Activated CD4-positive, alpha-beta T cell treated with anti-CD3 and anti-CD28 coated beads, Interleukin-2, amount 50 U/mL, for 24 hours (primary cell): ENCODE measurements around the gene DMD.
"Not testable (repeated sequence)": the region's sequence is repeated elsewhere in the genome, so short reads cannot be mapped to it uniquely, and the experiment has no call there.

Experiments used
- DNase-seq, 2 donors: peaks; one replicate each; pipeline ENCODE4 v3.0.0-alpha.2; 2020; ENCODE audit warnings: low read depth in 1 of 2, low spot score in 1 of 2

DMD gene

DNA sequence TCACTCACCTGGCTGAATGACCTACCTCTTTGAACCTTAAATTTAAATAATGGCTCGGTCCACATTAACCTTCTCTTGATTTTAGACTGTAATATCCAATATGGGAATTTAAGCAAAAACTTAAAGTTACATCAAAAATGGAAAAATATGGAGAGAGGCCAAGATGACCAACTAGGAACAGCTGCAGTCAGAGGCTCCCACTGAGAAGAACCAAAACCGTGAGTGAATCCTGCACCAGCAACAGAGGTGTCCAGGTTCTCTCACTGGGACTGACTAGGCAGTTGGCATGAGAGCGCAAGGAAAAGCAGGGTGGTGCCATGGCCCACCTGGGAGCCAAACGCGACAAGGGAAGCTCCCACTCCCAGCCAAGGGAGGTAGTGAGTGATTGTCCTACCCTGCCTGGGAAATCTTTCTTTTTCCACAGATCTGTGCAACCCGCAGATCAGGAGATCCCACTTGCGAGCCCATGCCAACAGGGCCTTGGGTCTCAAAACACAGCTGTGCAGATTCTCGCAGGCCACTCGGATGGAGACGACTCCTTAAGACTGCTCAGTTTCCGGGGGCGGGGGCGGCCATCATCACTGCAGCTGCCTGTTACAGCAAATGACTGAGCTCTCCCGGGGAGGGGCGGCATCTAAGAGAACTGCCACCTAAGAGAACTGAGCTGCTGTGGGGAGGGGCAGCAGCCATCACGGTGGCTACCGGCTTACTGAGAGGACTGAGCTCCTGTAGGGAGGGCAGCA is 343.4 kb downstream of the DMD start:
- no peak for DNase-seq

- no peak for DNase-seq
Measured at GRCh38 chrX:32852203-32852602, 359.1 kb downstream of the DMD start.

DNA sequence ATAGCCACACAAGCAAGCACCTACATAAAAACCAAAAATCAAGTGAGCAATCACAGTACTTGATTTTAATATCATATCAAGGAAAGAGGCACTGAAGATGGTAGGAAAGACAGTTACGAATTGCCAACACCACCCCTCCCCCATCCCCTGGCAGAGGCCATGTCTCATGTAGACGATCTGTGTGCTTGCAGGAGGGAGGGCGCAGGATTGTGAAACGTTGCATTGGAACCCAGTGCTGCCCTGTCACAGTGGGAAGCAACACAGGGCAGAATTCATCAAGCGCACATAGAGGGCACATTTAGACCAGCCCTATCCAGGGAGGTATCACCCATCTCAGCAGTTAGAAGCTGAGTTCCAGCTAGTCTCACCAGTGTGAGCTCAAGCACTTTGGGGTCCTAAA is 359.8 kb downstream of the DMD start:
- DNase-seq: no peak

GRCh38 chrX:32847921-32848320 is 363.4 kb downstream of the DMD start:
- DNase-seq: no peak

GRCh38 chrX:32842053-32842452 is 369.3 kb downstream of the DMD start:
- DNase-seq: no peak

- DNase-seq: no peak
Measured at GRCh38 chrX:32839781-32840180, 371.6 kb downstream of the DMD start.

- DNase-seq: no peak
Measured at GRCh38 chrX:32825009-32825408, 386.3 kb downstream of the DMD start.

- no peak for DNase-seq
Measured at GRCh38 chrX:32804034-32804433, 407.3 kb downstream of the DMD start.

GRCh38 chrX:32798990-32799389 is 412.4 kb downstream of the DMD start:
- DNase-seq: no peak

- no peak for DNase-seq
Measured at GRCh38 chrX:32788936-32789335, 422.4 kb downstream of the DMD start.

GRCh38 chrX:32780109-32780508 is 431.2 kb downstream of the DMD start:
- no peak for DNase-seq

GRCh38 chrX:32778965-32779364 is 432.4 kb downstream of the DMD start:
- DNase-seq: no peak

GRCh38 chrX:32774966-32775365 is 436.4 kb downstream of the DMD start:
- DNase-seq: no peak

DNA sequence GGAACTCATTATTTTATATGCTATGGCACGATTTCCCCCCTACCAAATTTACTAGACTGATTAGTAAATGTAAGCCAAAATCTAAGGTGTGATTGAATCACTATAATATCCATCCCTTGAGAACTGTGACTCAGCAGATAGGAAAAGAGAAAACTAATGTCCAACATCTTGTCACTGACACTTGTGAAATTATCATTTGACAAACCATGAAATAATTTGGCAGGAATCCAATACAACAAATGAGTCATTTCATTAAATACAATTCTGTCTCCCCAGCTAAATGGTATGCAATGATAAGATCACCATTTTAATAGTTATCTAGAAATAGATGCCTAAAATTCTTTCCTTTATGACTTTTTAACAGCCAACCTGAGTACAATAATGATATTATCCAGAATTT is 462.3 kb downstream of the DMD start:
- no peak for DNase-seq

DNA sequence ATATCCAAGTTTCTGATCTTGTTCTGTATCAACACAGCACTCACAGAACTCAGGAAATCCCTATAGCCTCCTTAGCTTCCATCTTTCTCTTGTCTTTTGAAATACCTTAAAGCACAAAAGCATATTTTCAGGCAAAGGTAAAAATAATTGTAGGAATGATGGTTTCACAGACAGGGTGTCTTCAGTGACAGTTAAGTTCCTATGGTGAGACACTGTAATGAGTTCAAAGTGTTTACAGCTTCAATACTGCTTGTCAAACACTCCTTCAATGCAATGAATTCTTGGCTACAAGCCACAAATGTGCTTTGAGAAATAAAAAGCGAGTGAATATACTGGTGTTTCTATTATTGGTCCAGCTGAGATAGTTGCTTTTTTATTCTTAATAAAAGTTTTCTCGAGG is 466.0 kb downstream of the DMD start:
- no peak for DNase-seq

- no peak for DNase-seq
Measured at GRCh38 chrX:32744921-32745320, 466.4 kb downstream of the DMD start.

- DNase-seq: no peak
Measured at GRCh38 chrX:32741910-32742309, 469.4 kb downstream of the DMD start.

DNA sequence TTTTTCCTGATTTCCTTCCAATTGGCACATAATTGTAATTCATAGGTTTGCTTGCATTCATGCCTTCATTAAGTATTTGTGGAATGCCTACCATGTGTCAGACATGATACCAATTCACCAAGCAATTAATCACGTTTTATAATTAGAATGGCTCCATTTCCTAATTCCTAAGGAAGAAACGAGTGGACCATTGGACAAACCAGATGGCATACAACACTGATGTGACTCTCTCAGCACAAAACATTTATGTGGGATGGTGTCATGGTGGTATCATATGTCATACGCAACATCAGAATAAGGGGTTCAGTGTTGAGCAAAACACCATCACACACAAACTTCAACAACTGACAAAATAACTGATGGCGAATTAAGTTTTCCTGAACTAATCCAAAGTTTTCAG is 502.8 kb downstream of the DMD start:
- no peak for DNase-seq

DNA sequence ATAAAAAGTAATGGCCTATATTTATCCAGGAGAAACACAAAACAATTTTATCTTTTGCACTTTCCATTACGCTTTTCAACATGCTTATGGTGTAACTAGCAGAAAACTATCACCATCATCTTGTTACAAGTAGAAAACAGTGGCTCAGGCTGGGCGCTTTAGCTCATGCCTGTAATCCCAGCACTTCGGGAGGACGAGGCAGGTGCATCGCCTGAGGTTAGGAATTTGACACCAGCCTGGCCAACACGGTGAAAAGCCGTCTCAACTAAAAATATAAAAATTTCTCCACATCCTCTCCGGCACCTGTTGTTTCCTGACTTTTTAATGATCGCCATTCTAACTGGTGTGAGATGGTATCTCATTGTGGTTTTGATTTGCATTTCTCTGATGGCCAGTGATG is 506.0 kb downstream of the DMD start:
- not testable (repeated sequence) for DNase-seq

- no peak for DNase-seq
Measured at GRCh38 chrX:32687379-32687778, 524.0 kb downstream of the DMD start.

DNA sequence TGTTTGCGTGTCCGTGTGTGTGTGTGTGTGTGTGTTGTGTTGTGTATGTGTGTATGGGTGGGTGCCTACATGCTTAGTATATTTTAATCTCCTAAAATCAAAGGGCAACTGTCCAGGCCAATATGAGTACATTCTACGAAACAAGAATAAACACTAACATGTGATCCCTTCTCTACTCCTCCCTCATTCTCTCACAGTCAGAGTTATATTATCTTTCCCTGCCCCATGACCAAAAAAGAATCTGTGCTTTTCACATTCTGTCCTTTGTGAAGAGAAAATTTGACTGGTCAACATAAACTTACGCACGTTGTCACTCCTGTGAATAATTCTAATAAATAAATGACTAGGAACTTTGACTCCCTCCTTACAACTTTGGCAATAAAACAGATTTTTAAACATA is 532.9 kb downstream of the DMD start:
- no peak for DNase-seq

- DNase-seq: no peak
Measured at GRCh38 chrX:32673193-32673592, 538.2 kb downstream of the DMD start.

GRCh38 chrX:32662516-32662915 is 548.8 kb downstream of the DMD start:
- no peak for DNase-seq
